Keratinocyte (primary cell): Measurements from ENCODE around the gene F8. TPM values are rescaled to one million over a fixed set of nuclear protein-coding genes. Genes with fewer than 3 reads are reported as not detected.

Experiments
- DNase-seq: peaks from one replicate; pipeline ENCODE4 v3.0.0-alpha.2; 2011; ENCODE audit warnings: low read depth, missing footprints, low spot score
- FAIRE-seq: peaks from 2 replicates; lab custom pipeline; 2011; peaks lifted over from hg19 to GRCh38; lab: Jason Lieb, UNC
- H2AFZ ChIP-seq: 2 replicates; pipeline ENCODE4 v1.6.0; 2012; ENCODE audit warnings: low read length, control low read depth, inconsistent platforms; ENCODE audit not compliant: control insufficient read depth
- H3K27ac ChIP-seq: 2 replicates; pipeline ENCODE4 v1.5.1; 2011; ENCODE audit warnings: low read length; ENCODE audit not compliant: control insufficient read depth, insufficient read depth
- H3K27me3 ChIP-seq: 3 replicates; pipeline ENCODE4 v1.6.0; 2011; ENCODE audit warnings: low read length; ENCODE audit not compliant: control insufficient read depth, insufficient read depth; ENCODE audit errors: extremely low read depth
- H3K36me3 ChIP-seq, 2 experiments: 2 replicates in 1 of 2; 3 replicates in 1 of 2; pipeline ENCODE4 v1.5.1; 2011; ENCODE audit warnings: low read length in 2 of 2, mild to moderate bottlenecking in 1 of 2; ENCODE audit not compliant: control insufficient read depth in 2 of 2, insufficient read depth in 2 of 2; ENCODE audit errors: extremely low read depth in 1 of 2
- H3K4me1 ChIP-seq: 3 replicates; pipeline ENCODE4 v1.5.1; 2011; ENCODE audit warnings: low read length; ENCODE audit not compliant: control insufficient read depth, insufficient read depth; ENCODE audit errors: extremely low read depth
- H3K4me2 ChIP-seq: 3 replicates; pipeline ENCODE4 v1.6.0; 2011; ENCODE audit warnings: low read depth, low read length; ENCODE audit not compliant: control insufficient read depth, insufficient read depth; ENCODE audit errors: extremely low read depth
- H3K4me3 ChIP-seq, 3 experiments: fragments of 200-600 bp in 1 of 3; sonication (generic) in 1 of 3; 2 replicates in 2 of 3; 3 replicates in 1 of 3; pipeline ENCODE4 v1.5.1; 2011 to 2016; ENCODE audit warnings: low read length in 3 of 3, mild to moderate bottlenecking in 3 of 3, control low read depth in 2 of 3, inconsistent platforms in 1 of 3, low read depth in 1 of 3, mixed read lengths in 1 of 3, mixed run types in 1 of 3, moderate library complexity in 1 of 3; ENCODE audit not compliant: control insufficient read depth in 2 of 3, insufficient read depth in 2 of 3; ENCODE audit errors: extremely low read depth in 1 of 3
- H3K79me2 ChIP-seq: 2 replicates; pipeline ENCODE4 v1.6.0; 2012; ENCODE audit warnings: low read length; ENCODE audit not compliant: control insufficient read depth, insufficient read depth
- H3K9ac ChIP-seq: 3 replicates; pipeline ENCODE4 v1.6.0; 2011; ENCODE audit warnings: low read length; ENCODE audit not compliant: control insufficient read depth, insufficient read depth; ENCODE audit errors: extremely low read depth
- H3K9me1 ChIP-seq: 3 replicates; pipeline ENCODE4 v1.6.0; 2011; ENCODE audit warnings: low read length; ENCODE audit not compliant: control insufficient read depth, insufficient read depth; ENCODE audit errors: extremely low read depth
- H3K9me3 ChIP-seq: 2 replicates; pipeline ENCODE4 v1.5.1; 2012; ENCODE audit warnings: low read depth, low read length; ENCODE audit not compliant: control insufficient read depth
- H4K20me1 ChIP-seq: 3 replicates; pipeline ENCODE4 v1.6.0; 2011; ENCODE audit warnings: low read length; ENCODE audit not compliant: control insufficient read depth, insufficient read depth; ENCODE audit errors: extremely low read depth
- EZH2 ChIP-seq: IDR thresholded peaks from one replicate; pipeline ENCODE4 v1.6.1; 2012; ENCODE audit warnings: inconsistent platforms, mild to moderate bottlenecking, low read length, moderate library complexity
- dilution Hi-C: fragments of 300-500 bp; cut with MboI; formaldehyde crosslinking; loops from one replicate; pipeline ENCODE4 v1.7.0; 2020; ENCODE audit warnings: low sequenced_read_pairs; ENCODE audit not compliant: extremely low pct_ligation_motif_present
- polyA plus RNA-seq, 5 experiments: library from polyadenylated mRNA; depleted of rRNA in 3 of 5; stranded (reverse) in 3 of 5; stranded (forward) in 1 of 5; unstranded in 1 of 5; fragments of >200 nt; gene quantifications; 1 replicate in 1 of 5; 2 replicates in 3 of 5; 3 replicates in 1 of 5; pipeline versions ENCODE4 v1.2.1 to v1.2.3, GENCODE V29; 2011 to 2012; ENCODE audit warnings: missing spikeins in 2 of 5, low read depth in 1 of 5, low replicate concordance in 1 of 5
- TF ChIP-seq, protein P1 (sequence below), 3 experiments: IDR thresholded peaks in 1 of 3; conservative IDR thresholded peaks in 1 of 3; optimal IDR thresholded peaks in 1 of 3; 2 replicates in 2 of 3; 3 replicates in 1 of 3; pipeline versions ENCODE3 to v1.5.1; 2011; ENCODE audit warnings: low read length in 3 of 3, mild to moderate bottlenecking in 3 of 3, moderate library complexity in 2 of 3, control low read depth in 1 of 3, inconsistent platforms in 1 of 3; ENCODE audit not compliant: insufficient read depth in 2 of 3; ENCODE audit errors: extremely low read depth in 1 of 3

F8 gene
- polyA plus RNA-seq, 1 donor (not counting 4 experiments of a cell fraction or from before 2014, with no cell fraction given), result 1.3 TPM

DNA sequence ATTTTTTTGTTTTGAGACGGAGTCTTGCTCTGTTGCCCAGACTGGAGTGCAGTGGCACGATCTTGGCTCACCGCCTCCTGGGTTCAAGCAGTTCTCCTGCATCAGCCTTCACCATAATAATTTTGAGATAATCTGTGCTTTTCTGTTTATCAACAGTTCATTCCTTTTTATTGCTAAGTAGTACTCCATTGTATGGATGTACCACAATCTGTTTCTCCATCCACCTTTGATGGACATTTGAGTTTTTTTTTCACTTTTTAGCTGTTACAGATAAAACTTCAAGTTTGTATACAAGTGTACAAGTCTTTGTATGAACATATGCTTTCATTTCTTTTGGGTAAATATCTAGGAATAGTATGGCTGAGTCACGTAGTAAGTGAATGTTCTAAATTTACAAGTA lies 13.2 kb upstream of the F8 start:
- H3K27ac ChIP-seq, result no peak overlapping the region
- DNase-seq (no peak), FAIRE-seq (no peak)
- TF ChIP-seq EZH2, result no peak
- TF ChIP-seq, protein P1, sequence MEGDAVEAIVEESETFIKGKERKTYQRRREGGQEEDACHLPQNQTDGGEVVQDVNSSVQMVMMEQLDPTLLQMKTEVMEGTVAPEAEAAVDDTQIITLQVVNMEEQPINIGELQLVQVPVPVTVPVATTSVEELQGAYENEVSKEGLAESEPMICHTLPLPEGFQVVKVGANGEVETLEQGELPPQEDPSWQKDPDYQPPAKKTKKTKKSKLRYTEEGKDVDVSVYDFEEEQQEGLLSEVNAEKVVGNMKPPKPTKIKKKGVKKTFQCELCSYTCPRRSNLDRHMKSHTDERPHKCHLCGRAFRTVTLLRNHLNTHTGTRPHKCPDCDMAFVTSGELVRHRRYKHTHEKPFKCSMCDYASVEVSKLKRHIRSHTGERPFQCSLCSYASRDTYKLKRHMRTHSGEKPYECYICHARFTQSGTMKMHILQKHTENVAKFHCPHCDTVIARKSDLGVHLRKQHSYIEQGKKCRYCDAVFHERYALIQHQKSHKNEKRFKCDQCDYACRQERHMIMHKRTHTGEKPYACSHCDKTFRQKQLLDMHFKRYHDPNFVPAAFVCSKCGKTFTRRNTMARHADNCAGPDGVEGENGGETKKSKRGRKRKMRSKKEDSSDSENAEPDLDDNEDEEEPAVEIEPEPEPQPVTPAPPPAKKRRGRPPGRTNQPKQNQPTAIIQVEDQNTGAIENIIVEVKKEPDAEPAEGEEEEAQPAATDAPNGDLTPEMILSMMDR (optimal IDR thresholded peaks at IDR 0.05 in 1 of 3, IDR thresholded peaks at IDR 0.05 in 1 of 3, conservative IDR thresholded peaks at IDR 0.05 in 1 of 3; ENCODE audit: extremely low read depth in 1 of 3, insufficient read depth in 2 of 3, low read length in 3 of 3), result no peak
- H2AFZ ChIP-seq, result no peak overlapping the region
- dilution Hi-C loops, result no loop called here
- H3K4me1 ChIP-seq, result no peaks in the 10 kb centered on the region
- H4K20me1 ChIP-seq, result no peaks in the 10 kb centered on the region
- no peak overlapping the region for H3K4me3 ChIP-seq
- no peak overlapping the region for H3K4me2 ChIP-seq
- H3K27me3 ChIP-seq, result no peaks in the 10 kb centered on the region
- H3K9me1 ChIP-seq, result no peaks in the 10 kb centered on the region
- peaks cover 3% of the 10 kb centered on the region for H3K79me2 ChIP-seq
- no peaks in the 10 kb centered on the region for H3K9me3 ChIP-seq
- H3K36me3 ChIP-seq, result no peaks in the 10 kb centered on the region
- no peak overlapping the region for H3K9ac ChIP-seq

DNA sequence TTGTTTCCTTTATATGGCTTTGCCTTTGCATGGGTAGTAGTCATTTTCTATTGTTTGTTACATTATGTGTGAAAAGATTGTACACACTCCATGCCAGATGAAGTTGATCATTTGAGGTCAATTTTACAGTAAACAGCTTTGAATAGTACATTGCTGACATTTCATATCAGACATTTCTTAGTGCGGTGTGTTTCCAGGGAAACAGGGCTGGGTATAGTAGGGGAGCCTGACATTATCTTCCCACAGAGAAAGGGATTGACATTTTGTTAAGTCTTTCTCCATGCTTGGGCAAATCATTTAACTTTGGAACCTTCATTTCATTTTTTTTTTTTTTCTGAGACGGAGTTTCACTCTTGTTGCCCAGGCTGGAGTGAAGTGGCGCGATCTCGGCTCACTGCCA lies 9.1 kb upstream of the F8 start:
- dilution Hi-C loops, result no loop called here
- peaks cover 12% of the 10 kb centered on the region for H3K79me2 ChIP-seq
- FAIRE-seq, result no peak

More for the DNA sequence above, 9.1 kb upstream of the F8 start:
- Histone ChIP-seq H3K9me1 (no peaks in the 10 kb centered on the region), H4K20me1 (no peaks in the 10 kb centered on the region), H2AFZ (no peak overlapping the region), H3K27me3 (no peaks in the 10 kb centered on the region), H3K4me1 (peaks cover 5% of the 10 kb centered on the region), H3K4me2 (no peak overlapping the region), H3K27ac (no peak overlapping the region), H3K9ac (no peak overlapping the region), H3K4me3 (no peak overlapping the region), H3K9me3 (no peaks in the 10 kb centered on the region), H3K36me3 (no peaks in the 10 kb centered on the region)
- DNase-seq, result no peak
- TF ChIP-seq, protein P1 (optimal IDR thresholded peaks at IDR 0.05 in 1 of 3, IDR thresholded peaks at IDR 0.05 in 1 of 3, conservative IDR thresholded peaks at IDR 0.05 in 1 of 3; ENCODE audit: extremely low read depth in 1 of 3, insufficient read depth in 2 of 3, low read length in 3 of 3), result no peak
- no peak for TF ChIP-seq EZH2
